Sciatic nerve (tissue), 2 donors: ENCODE data around the gene LRPPRC. TPM values are rescaled to one million over a fixed set of nuclear protein-coding genes. Genes with fewer than 3 reads are reported as not detected.

Source experiments
- ATAC-seq: fragments of 200-7000 bp; cut with Tn5 transposase; one replicate; pipeline ENCODE4 v1.9.1; 2020; ENCODE audit warnings: mild to moderate bottlenecking, moderate library complexity
- DNase-seq: peaks from one replicate; pipeline ENCODE4 v3.0.0-alpha.2; 2020; ENCODE audit warnings: low spot score
- intact Hi-C: fragments of 100-400 bp; cut with DNase I; formaldehyde crosslinking; loops from one replicate; pipeline ENCODE4 v1.14.2; 2022
- total RNA-seq: library from RNA; stranded (reverse); fragmentation: NEBNext Ultra II Directional; extraction: Animal tissue kit (Norgen Biotek cat#: 25700); gene quantifications from one replicate; pipeline ENCODE4 v1.2.1, GENCODE V29; 2021
- donor health status: DM: no; HTN: no; CAD: no.
- donor health status: DM: no; HTN: no; CAD: no.

The LRPPRC gene
- total RNA-seq, 1 donor from 2014 or later = 59.7 TPM

- intact Hi-C loops = no loop called here
- ATAC-seq (no peak), DNase-seq (no peak)
Observed at GRCh38 chr2:43840965-43841364, 154.8 kb downstream of the LRPPRC start.

GRCh38 chr2:43839776-43840564 lies 155.8 kb downstream of the LRPPRC start:
- intact Hi-C loops = no loop called here
- ATAC-seq = no peak
- no peak for DNase-seq

- intact Hi-C loops = no loop called here
- no peak for ATAC-seq
- no peak for DNase-seq
Observed at GRCh38 chr2:43838560-43839267, 157.1 kb downstream of the LRPPRC start, which contains the start of the genes ABCG5 and ABCG8. ABCG5 (minus strand) TSS chr2:43838839; CDS start chr2:43838679, 160 bp downstream. ABCG8 (plus strand) TSS chr2:43838971; CDS start chr2:43839054, 83 bp downstream.

DNA sequence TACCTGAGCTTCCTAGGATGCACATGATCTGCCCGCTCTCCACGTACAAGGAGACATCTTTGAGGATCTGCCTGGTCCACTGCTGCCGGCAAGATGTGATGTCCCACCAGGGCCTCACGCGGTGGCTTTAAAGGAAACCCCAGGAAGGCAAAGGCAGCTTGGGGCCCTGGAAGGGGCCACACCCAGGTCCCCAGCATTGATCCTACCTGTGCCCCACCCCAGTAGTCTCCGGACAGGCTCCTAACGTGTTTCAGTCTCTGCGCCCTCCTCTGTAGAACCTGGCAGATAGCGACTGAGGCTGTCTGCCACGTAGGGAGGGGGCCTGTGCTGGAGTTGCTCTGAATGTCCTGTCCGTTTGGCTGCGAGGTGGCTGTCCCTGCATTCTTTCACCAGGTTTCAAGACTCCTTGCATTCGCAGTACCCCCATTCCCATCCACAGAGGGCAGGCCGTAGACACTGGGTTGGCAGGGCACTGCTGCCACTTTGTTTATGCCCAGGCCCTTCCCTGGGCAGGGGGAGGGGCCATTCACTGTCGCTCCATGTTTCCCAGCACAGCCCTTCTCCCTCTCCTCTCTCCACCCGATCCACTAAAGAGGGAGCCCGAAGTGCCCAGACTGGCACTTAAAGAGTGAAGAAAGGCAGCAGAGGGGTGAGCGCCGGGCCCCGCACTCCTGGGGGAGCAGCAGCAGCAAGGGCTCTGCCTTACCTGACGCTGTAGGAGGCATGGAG lies 157.8 kb downstream of the LRPPRC start:
- ATAC-seq (no peak), DNase-seq (no peak)
- intact Hi-C loops = no loop called here

DNA sequence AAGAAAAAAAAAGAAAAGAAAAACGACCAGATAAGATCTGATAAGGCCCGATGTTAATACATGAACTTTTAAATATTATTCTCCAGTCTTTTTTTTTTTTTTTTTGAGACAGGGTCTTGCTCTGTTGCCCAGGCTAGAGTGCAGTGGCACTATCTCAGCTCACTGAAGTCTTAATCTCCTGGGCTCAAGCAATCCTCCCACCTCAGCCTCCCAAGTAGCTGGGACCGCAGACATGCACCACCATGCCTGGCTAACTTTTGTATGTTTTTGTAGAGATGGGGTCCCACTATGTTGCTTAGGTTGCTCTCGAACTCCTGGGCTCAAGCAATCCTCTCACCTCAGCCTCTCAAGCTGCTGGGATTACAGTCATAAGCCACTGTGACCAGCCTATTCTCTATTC lies 158.8 kb downstream of the LRPPRC start:
- intact Hi-C loops = no loop called here
- no peak for DNase-seq
- no peak for ATAC-seq

Other genes starting within 250 kb of the LRPPRC start
- 28.3 TPM for gene DYNC2LI1, start 221.9 kb downstream of the LRPPRC start, total RNA-seq
- gene ABCG5, start 157.2 kb downstream of the LRPPRC start, total RNA-seq = not detected
- not detected for gene ABCG8, start 157.0 kb downstream of the LRPPRC start, total RNA-seq
- 50.9 TPM for gene PPM1B, start 172.9 kb upstream of the LRPPRC start, total RNA-seq